Peyer's patch (tissue), 4 donors: ENCODE measurements around the gene STON2.

ENCODE experiments used
- POLR2A ChIP-seq, 2 donors: fragments of 450-650 bp; IDR thresholded peaks; one replicate each; pipeline ENCODE4 v1.5.1; 2017; ENCODE audit warnings: antibody characterized with exemption in 2 of 2, mild to moderate bottlenecking in 2 of 2, moderate library complexity in 2 of 2
- TF ChIP-seq, protein P1 (sequence below), 6 experiments: fragments of 450-650 bp in 4 of 6; fragments of 200-600 bp in 2 of 6; sonication (generic) in 1 of 6; IDR thresholded peaks; one replicate each; pipeline ENCODE4 v1.5.1; 2017 to 2019; ENCODE audit warnings: antibody characterized with exemption in 6 of 6, mild to moderate bottlenecking in 3 of 6, moderate library complexity in 1 of 6

DNA sequence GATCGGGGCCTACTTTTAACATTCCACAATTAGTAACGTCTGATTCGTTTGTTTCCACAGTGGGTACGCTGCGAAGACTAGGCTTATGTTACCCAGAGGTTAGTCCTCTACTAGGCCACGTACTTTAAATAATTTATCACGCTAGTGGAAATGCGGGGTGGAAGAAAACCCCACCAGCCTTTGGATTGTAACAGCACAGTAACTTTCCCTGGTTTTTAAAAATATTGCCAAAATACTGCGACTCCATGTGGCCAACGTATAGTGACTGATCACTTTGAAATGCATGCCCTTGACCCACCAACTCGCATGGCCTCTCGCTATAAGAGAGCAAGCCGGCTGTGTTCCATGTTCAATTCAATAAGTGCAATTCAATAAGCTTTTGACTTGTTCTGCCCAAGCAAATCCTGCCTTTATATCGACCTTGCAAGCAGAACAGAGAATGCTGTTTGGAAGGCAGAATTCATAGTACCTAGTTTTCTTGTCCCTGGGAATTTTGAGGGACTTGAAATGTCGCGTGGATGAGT lies 178.5 kb downstream of the STON2 start:
- TF ChIP-seq, protein P1, sequence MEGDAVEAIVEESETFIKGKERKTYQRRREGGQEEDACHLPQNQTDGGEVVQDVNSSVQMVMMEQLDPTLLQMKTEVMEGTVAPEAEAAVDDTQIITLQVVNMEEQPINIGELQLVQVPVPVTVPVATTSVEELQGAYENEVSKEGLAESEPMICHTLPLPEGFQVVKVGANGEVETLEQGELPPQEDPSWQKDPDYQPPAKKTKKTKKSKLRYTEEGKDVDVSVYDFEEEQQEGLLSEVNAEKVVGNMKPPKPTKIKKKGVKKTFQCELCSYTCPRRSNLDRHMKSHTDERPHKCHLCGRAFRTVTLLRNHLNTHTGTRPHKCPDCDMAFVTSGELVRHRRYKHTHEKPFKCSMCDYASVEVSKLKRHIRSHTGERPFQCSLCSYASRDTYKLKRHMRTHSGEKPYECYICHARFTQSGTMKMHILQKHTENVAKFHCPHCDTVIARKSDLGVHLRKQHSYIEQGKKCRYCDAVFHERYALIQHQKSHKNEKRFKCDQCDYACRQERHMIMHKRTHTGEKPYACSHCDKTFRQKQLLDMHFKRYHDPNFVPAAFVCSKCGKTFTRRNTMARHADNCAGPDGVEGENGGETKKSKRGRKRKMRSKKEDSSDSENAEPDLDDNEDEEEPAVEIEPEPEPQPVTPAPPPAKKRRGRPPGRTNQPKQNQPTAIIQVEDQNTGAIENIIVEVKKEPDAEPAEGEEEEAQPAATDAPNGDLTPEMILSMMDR (IDR thresholded peaks at IDR 0.05), result no peak
- no peak for TF ChIP-seq POLR2A (IDR thresholded peaks at IDR 0.05)
